CD4-positive, alpha-beta T cell treated with Interleukin-21 for 1 hour (primary cell): Measurements from ENCODE around the gene AOPEP.

Source experiments
- DNase-seq: peaks from one replicate; pipeline ENCODE4 v3.0.0-alpha.2; 2020

Gene AOPEP

GRCh38 chr9:94905606-94906005 lies 179.1 kb downstream of the AOPEP start:
- DNase-seq: no peak

- no peak for DNase-seq
These were observed 179.7 kb downstream of the AOPEP start for GRCh38 chr9:94906181-94906580.

GRCh38 chr9:94906713-94907112 lies 180.2 kb downstream of the AOPEP start:
- DNase-seq: no peak

- DNase-seq: no peak
These were observed 180.9 kb downstream of the AOPEP start for GRCh38 chr9:94907264-94907936.

GRCh38 chr9:94908011-94908563 lies 181.6 kb downstream of the AOPEP start:
- DNase-seq: no peak

GRCh38 chr9:94908583-94909249 lies 182.2 kb downstream of the AOPEP start:
- no peak for DNase-seq

GRCh38 chr9:94909250-94909894 lies 182.9 kb downstream of the AOPEP start:
- no peak for DNase-seq

- DNase-seq: no peak
These were observed 183.6 kb downstream of the AOPEP start for GRCh38 chr9:94909965-94910730.

- DNase-seq: no peak
These were observed 184.7 kb downstream of the AOPEP start for GRCh38 chr9:94911211-94911610.

GRCh38 chr9:94911986-94912635 lies 185.6 kb downstream of the AOPEP start:
- DNase-seq: no peak

GRCh38 chr9:94912700-94913249 lies 186.3 kb downstream of the AOPEP start:
- DNase-seq: no peak

- DNase-seq: no peak
These were observed 187.1 kb downstream of the AOPEP start for GRCh38 chr9:94913550-94913949.

GRCh38 chr9:94915476-94916450 lies 189.3 kb downstream of the AOPEP start:
- DNase-seq: no peak

- DNase-seq: no peak
These were observed 190.5 kb downstream of the AOPEP start for GRCh38 chr9:94916956-94917355.

- peak; percentile 22 for DNase-seq
These were observed 191.7 kb downstream of the AOPEP start for GRCh38 chr9:94918038-94918753.

- no peak for DNase-seq
These were observed 193.0 kb downstream of the AOPEP start for GRCh38 chr9:94919376-94920098.

GRCh38 chr9:94920420-94921091 lies 194.1 kb downstream of the AOPEP start:
- DNase-seq: no peak

- DNase-seq: no peak
These were observed 194.6 kb downstream of the AOPEP start for GRCh38 chr9:94921092-94921471.

- no peak for DNase-seq
These were observed 195.2 kb downstream of the AOPEP start for GRCh38 chr9:94921656-94922055.
